ENCODE measurements around the gene LAMC3. TPM values are rescaled to one million over a fixed set of nuclear protein-coding genes. Genes with fewer than 3 reads are reported as not detected.

The LAMC3 gene
- total RNA-seq, 1 donor from 2014 or later: 1.6 TPM

GRCh38 chr9:131072107-131072870 is 63.3 kb downstream of the LAMC3 start:
- no peaks in the 10 kb centered on the region for H3K9me3 ChIP-seq
- DNase-seq (ENCODE audit: low spot score in 2 of 2): no peak
- intact Hi-C loops (cut with DNase I): no loop called here
- no peak overlapping the region for H3K4me3 ChIP-seq
- TF ChIP-seq CTCF (IDR thresholded peaks at IDR 0.05): no peak
- H3K27me3 ChIP-seq: no peaks in the 10 kb centered on the region
- no peaks in the 10 kb centered on the region for H3K36me3 ChIP-seq
- no peaks in the 10 kb centered on the region for H3K4me1 ChIP-seq
- no peak overlapping the region for H3K27ac ChIP-seq

GRCh38 chr9:131072871-131073237 is 63.9 kb downstream of the LAMC3 start:
- Histone ChIP-seq H3K36me3 (no peaks in the 10 kb centered on the region), H3K27me3 (no peaks in the 10 kb centered on the region), H3K4me1 (no peaks in the 10 kb centered on the region), H3K27ac (no peak overlapping the region), H3K4me3 (no peak overlapping the region), H3K9me3 (no peaks in the 10 kb centered on the region)
- no peak for TF ChIP-seq CTCF (IDR thresholded peaks at IDR 0.05)
- intact Hi-C loops (cut with DNase I): no loop called here
- DNase-seq (ENCODE audit: low spot score in 2 of 2): no peak

GRCh38 chr9:131076347-131077195 is 67.6 kb downstream of the LAMC3 start:
- no peak for TF ChIP-seq CTCF (IDR thresholded peaks at IDR 0.05)
- intact Hi-C loops (cut with DNase I): no loop called here
- H3K4me1 ChIP-seq: no peaks in the 10 kb centered on the region
- no peaks in the 10 kb centered on the region for H3K27me3 ChIP-seq
- H3K27ac ChIP-seq: no peak overlapping the region
- H3K36me3 ChIP-seq: no peaks in the 10 kb centered on the region
- H3K9me3 ChIP-seq: no peaks in the 10 kb centered on the region
- no peak for DNase-seq (ENCODE audit: low spot score in 2 of 2)
- no peak overlapping the region for H3K4me3 ChIP-seq

DNA sequence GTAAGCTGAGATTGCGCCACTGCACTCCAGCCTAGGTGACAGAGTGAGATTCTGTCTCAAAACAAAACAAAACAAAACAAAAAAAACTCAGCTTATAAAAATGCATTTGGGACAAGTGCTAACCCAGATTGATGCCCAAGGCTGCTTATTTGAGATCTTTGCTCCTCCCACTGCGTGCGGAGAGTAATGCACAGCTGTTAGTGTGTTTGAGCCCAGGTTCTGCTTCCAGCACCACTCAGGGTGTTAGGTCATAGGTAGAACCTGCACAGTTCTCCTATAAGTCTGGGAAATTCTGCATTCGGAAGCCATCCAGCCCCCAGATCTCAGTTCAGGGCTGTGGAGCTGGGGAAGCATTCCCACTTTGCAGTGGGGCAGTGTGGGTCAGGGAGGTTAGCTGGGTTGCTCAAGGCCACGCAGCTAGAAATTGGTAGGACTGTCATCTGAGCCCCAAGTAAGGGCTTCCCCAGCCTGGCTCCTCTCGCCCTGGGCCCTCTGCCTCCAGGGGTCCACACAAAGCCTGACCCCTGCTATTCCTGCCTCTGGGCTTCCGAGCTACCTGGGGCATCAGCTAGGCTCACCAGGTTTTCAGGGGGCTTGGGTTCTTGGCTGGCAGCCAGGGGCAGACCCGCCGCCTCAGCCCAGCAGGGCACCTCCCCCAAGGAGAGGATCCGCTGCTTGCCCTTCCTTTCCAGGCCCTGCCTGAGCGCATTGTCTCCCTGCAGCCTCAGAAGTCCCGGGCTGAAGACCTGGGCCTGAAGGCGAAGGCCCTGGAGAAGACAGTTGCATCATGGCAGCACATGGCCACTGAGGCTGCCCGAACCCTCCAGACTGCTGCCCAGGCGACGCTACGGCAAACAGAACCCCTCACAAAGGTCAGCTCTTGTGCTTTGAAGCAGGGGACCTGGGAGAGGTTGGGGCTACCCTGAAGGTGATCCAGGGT is 69.7 kb downstream of the LAMC3 start:
- Histone ChIP-seq H3K27ac (no peak overlapping the region), H3K9me3 (no peaks in the 10 kb centered on the region), H3K27me3 (no peaks in the 10 kb centered on the region), H3K36me3 (no peaks in the 10 kb centered on the region), H3K4me3 (no peak overlapping the region), H3K4me1 (no peaks in the 10 kb centered on the region)
- intact Hi-C loops (cut with DNase I): no loop called here
- no peak for DNase-seq (ENCODE audit: low spot score in 2 of 2)
- TF ChIP-seq CTCF (IDR thresholded peaks at IDR 0.05): no peak

DNA sequence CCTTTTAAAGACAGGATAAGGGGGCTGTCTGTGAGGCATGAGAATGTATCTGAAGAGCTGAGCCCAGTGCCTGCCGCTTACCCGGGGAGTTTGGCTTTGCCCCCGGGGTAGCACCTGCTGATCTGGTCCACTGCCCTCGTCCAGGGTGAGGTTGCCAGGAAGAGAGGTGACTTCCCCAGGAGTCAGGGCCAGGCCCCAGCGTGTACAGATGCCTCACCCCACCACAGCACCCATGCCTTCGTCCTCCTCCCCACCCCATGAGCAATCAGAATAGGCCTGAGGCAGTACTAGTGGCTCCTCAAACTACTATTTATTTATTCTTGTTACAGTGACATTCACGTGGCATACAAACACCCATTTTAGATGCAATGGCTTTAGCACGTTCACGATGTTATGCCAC is 71.6 kb downstream of the LAMC3 start:
- Histone ChIP-seq H3K4me1 (no peaks in the 10 kb centered on the region), H3K9me3 (no peaks in the 10 kb centered on the region), H3K36me3 (no peaks in the 10 kb centered on the region), H3K27ac (no peak overlapping the region), H3K27me3 (no peaks in the 10 kb centered on the region), H3K4me3 (no peak overlapping the region)
- intact Hi-C loops (cut with DNase I): no loop called here
- DNase-seq (ENCODE audit: low spot score in 2 of 2): no peak
- TF ChIP-seq CTCF (IDR thresholded peaks at IDR 0.05): no peak
